Right lobe of liver (tissue), 6 donors: ENCODE data around the gene DEXI. TPM values are rescaled to one million over a fixed set of nuclear protein-coding genes. Genes with fewer than 3 reads are reported as not detected.

Experiments used
- ATAC-seq, 4 donors: fragments of 200-7000 bp; cut with Tn5 transposase; one replicate each; pipeline ENCODE4 v1.9.1; 2020; ENCODE audit warnings: mild to moderate bottlenecking in 4 of 4, moderate library complexity in 4 of 4
- DNase-seq, 3 donors: peaks; one replicate each; pipeline ENCODE4 v3.0.0-alpha.2; 2020
- H3K27ac ChIP-seq, 3 donors: fragments of 200-600 bp; one replicate each; pipeline ENCODE4 v1.8.0; 2022
- H3K27me3 ChIP-seq, 2 donors: fragments of 200-600 bp; one replicate each; pipeline ENCODE4 v1.8.0; 2022
- H3K36me3 ChIP-seq, 4 donors: fragments of 200-600 bp; sonication (generic) in 1 of 4; one replicate each; pipeline versions ENCODE4 v1.5.1 to v1.8.0; 2017 to 2022; ENCODE audit warnings: control low read depth in 1 of 4
- H3K4me1 ChIP-seq, 4 donors: fragments of 200-600 bp; sonication (generic) in 1 of 4; one replicate each; pipeline versions ENCODE4 v1.5.1 to v1.8.0; 2017 to 2022; ENCODE audit warnings: control low read depth in 1 of 4
- H3K4me3 ChIP-seq, 3 donors: fragments of 200-600 bp; one replicate each; pipeline ENCODE4 v1.8.0; 2022
- H3K9me3 ChIP-seq, 4 donors: fragments of 200-600 bp; sonication (generic) in 1 of 4; one replicate each; pipeline versions ENCODE4 v1.5.1 to v1.8.0; 2017 to 2022; ENCODE audit warnings: control low read depth in 1 of 4
- CTCF ChIP-seq, 4 donors: fragments of 200-600 bp in 3 of 4; fragments of 450-650 bp in 1 of 4; IDR thresholded peaks; one replicate each; pipeline versions ENCODE4 v1.5.1 to v1.8.0; 2016 to 2022; ENCODE audit warnings: antibody characterized with exemption in 4 of 4, mild to moderate bottlenecking in 2 of 4
- POLR2A ChIP-seq: fragments of 450-650 bp; IDR thresholded peaks from one replicate; pipeline ENCODE4 v1.6.1; 2017; ENCODE audit warnings: antibody characterized with exemption, mild to moderate bottlenecking
- WGBS: methylation state at CpG from one replicate; pipeline ENCODE4 v1.1.6; 2018; ENCODE audit warnings: low coverage, low lambda C conversion rate; ENCODE audit not compliant: insufficient coverage; ENCODE audit errors: missing lambda C conversion rate; 5-methylcytosine and 5-hydroxymethylcytosine counted together
- intact Hi-C, 2 donors: fragments of 100-400 bp; cut with DNase I; formaldehyde crosslinking; loops; one replicate each; pipeline versions ENCODE4 v1.11.2 to v1.14.1; 2022
- total RNA-seq, 6 experiments: library from RNA; depleted of rRNA in 2 of 6; stranded (reverse); fragments of >200 nt in 2 of 6; fragmentation: NEBNext Ultra II Directional in 3 of 6; extraction: Animal tissue kit (Norgen Biotek cat#: 25700) in 3 of 6; gene quantifications; one replicate each; pipeline versions ENCODE4 v1.1.0 to v1.2.4, GENCODE V29; 2016 to 2023
- donor health status: DM: no; HTN: yes; CAD: no.
- donor health status: DM: no; HTN: no; CAD: no.
- donor health status: DM: no; HTN: no; CAD: no.
- donor health status: DM: no; HTN: yes; CAD: no.
- donor health status: DM: no; HTN: yes; CAD: no.

DEXI gene
- total RNA-seq, 6 experiments from 2014 or later, result 35.8 to 93.8 (median 54.1) TPM

GRCh38 chr16:10918294-10919002 lies 23.8 kb downstream of the DEXI start:
- no peak for TF ChIP-seq POLR2A
- TF ChIP-seq CTCF (IDR thresholded peaks at IDR 0.05), result peak; percentile 95 to 97 (median 96)
- Histone ChIP-seq H3K36me3 (no peaks in the 10 kb centered on the region), H3K4me1 (peaks cover 0 to 38% (median 17%) of the 10 kb centered on the region in 4 donors), H3K27me3 (no peaks in the 10 kb centered on the region), H3K27ac (peak overlapping the region in 1 of 3 donors; percentile 27), H3K4me3 (peak overlapping the region in 1 of 3 donors; percentile 10), H3K9me3 (no peaks in the 10 kb centered on the region)
- 0% methylated on average over 7 of the region's 21 CpGs for WGBS
- intact Hi-C loops, result loop anchor here in 1 of 2 donors (10.0 kb wide), 1 partner anchor 154 kb away; no protein-coding TSS in a partner anchor
- peak; percentile 73 to 80 (median 75) for ATAC-seq
- DNase-seq, result peak; percentile 87 to 94 (median 89)

GRCh38 chr16:10916534-10916933 lies 25.7 kb downstream of the DEXI start:
- ATAC-seq, result no peak
- TF ChIP-seq CTCF (IDR thresholded peaks at IDR 0.05), result no peak
- no peak for TF ChIP-seq POLR2A
- DNase-seq, result no peak
- Histone ChIP-seq H3K4me1 (peaks cover 0 to 18% (median 7%) of the 10 kb centered on the region in 4 donors), H3K4me3 (no peak overlapping the region), H3K27ac (no peak overlapping the region), H3K9me3 (no peaks in the 10 kb centered on the region), H3K36me3 (no peaks in the 10 kb centered on the region), H3K27me3 (no peaks in the 10 kb centered on the region)
- intact Hi-C loops, result loop anchor here in 1 of 2 donors (10.0 kb wide), 1 partner anchor 152 kb away; no protein-coding TSS in a partner anchor
- WGBS, result 40% methylated on average over 2 of the region's 3 CpGs

- Histone ChIP-seq H3K27me3 (no peaks in the 10 kb centered on the region), H3K27ac (no peak overlapping the region), H3K4me1 (no peaks in the 10 kb centered on the region), H3K36me3 (no peaks in the 10 kb centered on the region), H3K4me3 (no peak overlapping the region), H3K9me3 (no peaks in the 10 kb centered on the region)
- ATAC-seq (no peak), DNase-seq (no peak)
- intact Hi-C loops, result loop anchor here in 1 of 2 donors (10.0 kb wide), 1 partner anchor 146 kb away; no protein-coding TSS in a partner anchor
- TF ChIP-seq CTCF (IDR thresholded peaks at IDR 0.05) (no peak), POLR2A (no peak)
These were observed 31.0 kb downstream of the DEXI start for GRCh38 chr16:10911267-10911666.

GRCh38 chr16:10907757-10908045 lies 34.6 kb downstream of the DEXI start:
- no peaks in the 10 kb centered on the region for H3K9me3 ChIP-seq
- no peaks in the 10 kb centered on the region for H3K27me3 ChIP-seq
- intact Hi-C loops, result loop anchor here in 1 of 2 donors (10.0 kb wide), 1 partner anchor 153 kb away; no protein-coding TSS in a partner anchor
- ATAC-seq (peak in 1 of 4 donors; percentile 11), DNase-seq (no peak)
- no CpG with 5 or more reads among the region's 21 CpGs for WGBS
- TF ChIP-seq CTCF (IDR thresholded peaks at IDR 0.05) (no peak), POLR2A (no peak)
- no peak overlapping the region for H3K27ac ChIP-seq
- H3K36me3 ChIP-seq, result no peaks in the 10 kb centered on the region
- H3K4me3 ChIP-seq, result no peak overlapping the region
- no peaks in the 10 kb centered on the region for H3K4me1 ChIP-seq
